HCT116 (cell line): ENCODE measurements around the gene SIN3B. TPM values are rescaled to one million over a fixed set of nuclear protein-coding genes. Genes with fewer than 3 reads are reported as not detected.

Source experiments
- ATAC-seq: fragments of 200-7000 bp; cut with Tn5 transposase; 2 replicates; pipeline ENCODE4 v1.9.1; 2020; ENCODE audit warnings: mild to moderate bottlenecking, moderate library complexity
- BruUV-seq: library from RNA; stranded (reverse); fragments of 400-500 nt; replicated peaks from 2 replicates; lab custom pipeline; 2021; lab: Mats Ljungman, UMichigan
- CTCF ChIA-PET: fragments of 300-600 bp; sonication (Branson Sonifier 250); formaldehyde crosslinking; loops from one replicate; lab custom pipeline; 2021; ENCODE audit warnings: antibody characterized with exemption; lab: Charles Lee
- POLR2A ChIA-PET: fragments of 300-600, 350-600 bp; sonication (Branson Sonifier 250); formaldehyde crosslinking; loops from one replicate; lab custom pipeline; 2021; ENCODE audit warnings: antibody characterized with exemption; lab: Charles Lee
- RAD21 ChIA-PET, 2 experiments: fragments of 300-600 bp; sonication (Branson Sonifier 250); formaldehyde crosslinking; loops; one replicate each; lab custom pipeline; 2023; ENCODE audit warnings: low total read pairs in 2 of 2; ENCODE audit not compliant: uncharacterized antibody in 2 of 2, unreplicated experiment in 2 of 2, low non-redundant PET in 1 of 2; lab: Charles Lee
- DNase-seq: peaks from one replicate; pipeline ENCODE4 v3.0.0-alpha.2; 2010; ENCODE audit warnings: low read depth, low spot score
- H2AFZ ChIP-seq: fragments of 200-600 bp; shearing (Covaris generic), sonication (generic); 2 replicates; pipeline ENCODE4 v1.6.1; 2017; ENCODE audit warnings: low read depth, mixed run types, mixed read lengths, antibody characterized with exemption, low read length; ENCODE audit not compliant: poor library complexity, severe bottlenecking
- H3K27ac ChIP-seq: 2 replicates; pipeline ENCODE4 v1.5.1; 2012; ENCODE audit warnings: low read depth, low read length
- H3K27me3 ChIP-seq: fragments of 200-600 bp; sonication (generic); 2 replicates; pipeline ENCODE4 v1.6.1; 2016; ENCODE audit warnings: mixed run types, low read length, mixed read lengths; ENCODE audit not compliant: insufficient read depth
- H3K36me3 ChIP-seq, 2 experiments: fragments of 200-500 bp in 1 of 2; fragments of 200-600 bp in 1 of 2; sonication (Bioruptor generic) in 1 of 2; sonication (generic) in 1 of 2; 2 replicates each; pipeline versions ENCODE4 v1.5.1 to v1.6.1; 2014 to 2016; ENCODE audit warnings: low read length in 2 of 2, inconsistent platforms in 1 of 2, mixed read lengths in 1 of 2, mixed run types in 1 of 2; ENCODE audit not compliant: insufficient read depth in 2 of 2, control insufficient read depth in 1 of 2
- H3K4me1 ChIP-seq, 2 experiments: fragments of 200-600 bp in 1 of 2; sonication (generic) in 1 of 2; 2 replicates each; pipeline versions ENCODE4 v1.5.1 to v1.6.1; 2012 to 2017; ENCODE audit warnings: low read length in 2 of 2, inconsistent platforms in 1 of 2, mild to moderate bottlenecking in 1 of 2, mixed read lengths in 1 of 2, mixed run types in 1 of 2, moderate library complexity in 1 of 2; ENCODE audit not compliant: insufficient read depth in 2 of 2, control insufficient read depth in 1 of 2
- H3K4me2 ChIP-seq: fragments of 200-600 bp; sonication (generic); 2 replicates; pipeline ENCODE4 v1.6.1; 2017; ENCODE audit warnings: mixed run types, low read length, mixed read lengths
- H3K4me3 ChIP-seq, 2 experiments: fragments of 200-600 bp in 1 of 2; sonication (generic) in 1 of 2; replicated peaks in 1 of 2; 2 replicates each; pipeline ENCODE4 v1.5.1; 2011 to 2016; ENCODE audit warnings: low read length in 2 of 2, control low read depth in 1 of 2, low read depth in 1 of 2, mild to moderate bottlenecking in 1 of 2, mixed read lengths in 1 of 2, mixed run types in 1 of 2
- H3K79me2 ChIP-seq: fragments of 200-600 bp; sonication (generic); 2 replicates; pipeline ENCODE4 v1.6.1; 2017; ENCODE audit warnings: mild to moderate bottlenecking, mixed run types, low read length, moderate library complexity, mixed read lengths; ENCODE audit not compliant: insufficient read depth
- H3K9ac ChIP-seq: fragments of 200-600 bp; sonication (generic); 2 replicates; pipeline ENCODE4 v1.6.1; 2016; ENCODE audit warnings: low read length, mixed read lengths
- H3K9me2 ChIP-seq: fragments of 200-600 bp; sonication (generic), shearing (Covaris generic); 2 replicates; pipeline ENCODE4 v1.6.1; 2017; ENCODE audit warnings: mixed run types, mild to moderate bottlenecking, moderate library complexity; ENCODE audit not compliant: insufficient read depth
- H3K9me3 ChIP-seq, 2 experiments: fragments of 200-500 bp in 1 of 2; fragments of 200-600 bp in 1 of 2; sonication (Bioruptor generic) in 1 of 2; sonication (generic) in 1 of 2; 2 replicates each; pipeline ENCODE4 v1.6.1; 2014 to 2017; ENCODE audit warnings: low read length in 2 of 2, mixed read lengths in 2 of 2, inconsistent platforms in 1 of 2, low read depth in 1 of 2, mild to moderate bottlenecking in 1 of 2, mixed run types in 1 of 2, moderate library complexity in 1 of 2; ENCODE audit not compliant: control insufficient read depth in 1 of 2, insufficient read depth in 1 of 2
- H4K20me1 ChIP-seq: fragments of 200-600 bp; sonication (generic), shearing (Covaris generic); 2 replicates; pipeline ENCODE4 v1.6.1; 2017; ENCODE audit warnings: mixed run types, mild to moderate bottlenecking, moderate library complexity; ENCODE audit not compliant: insufficient read depth
- EGR1 ChIP-seq: IDR thresholded peaks from 2 replicates; pipeline ENCODE4 v1.6.1; 2012; ENCODE audit warnings: low read depth
- EZH2 ChIP-seq: fragments of 200-600 bp; sonication (generic); IDR thresholded peaks from 2 replicates; pipeline ENCODE4 v1.6.1; 2017; ENCODE audit warnings: antibody characterized with exemption, mixed run types
- EZH2phosphoT487 ChIP-seq: fragments of 200-600 bp; IDR thresholded peaks from 2 replicates; pipeline ENCODE4 v1.6.1; 2018; ENCODE audit warnings: antibody characterized with exemption, borderline replicate concordance
- FOSL1 ChIP-seq: IDR thresholded peaks from 2 replicates; pipeline ENCODE4 v1.6.1; 2012; ENCODE audit warnings: low read depth
- POLR2A ChIP-seq: IDR thresholded peaks from 2 replicates; pipeline ENCODE4 v1.7.0; 2011; ENCODE audit warnings: borderline replicate concordance; ENCODE audit not compliant: insufficient read depth, insufficient read length; ENCODE audit errors: extremely low read depth
- RAD21 ChIP-seq: IDR thresholded peaks from 2 replicates; pipeline ENCODE4 v1.6.1; 2012; ENCODE audit warnings: low read depth, mild to moderate bottlenecking
- SIN3A ChIP-seq: IDR thresholded peaks from 2 replicates; pipeline ENCODE4 v1.6.1; 2012; ENCODE audit warnings: low read depth
- SP1 ChIP-seq: IDR thresholded peaks from 2 replicates; pipeline ENCODE4 v1.6.1; 2012; ENCODE audit warnings: low read depth
- SRF ChIP-seq: IDR thresholded peaks from 2 replicates; pipeline ENCODE4 v1.6.1; 2012; ENCODE audit warnings: low read depth
- YY1 ChIP-seq: IDR thresholded peaks from 2 replicates; pipeline ENCODE4 v1.6.1; 2011; ENCODE audit warnings: low read length, low read depth, moderate library complexity, mild to moderate bottlenecking; ENCODE audit not compliant: insufficient replicate concordance; ENCODE audit errors: extremely low read depth
- ZFX ChIP-seq: fragments of 450-650 bp; IDR thresholded peaks from 2 replicates; pipeline ENCODE4 v1.6.1; 2017
- intact Hi-C: fragments of 100-400 bp; cut with micrococcal nuclease; formaldehyde crosslinking; loops from 2 replicates; pipeline ENCODE4 v1.10.0; 2022
- total RNA-seq: library from RNA; stranded (reverse); gene quantifications from one replicate; pipeline ENCODE4 v1.2.1, GENCODE V29; 2021; ENCODE audit not compliant: unreplicated experiment
- TF ChIP-seq, protein P1 (sequence below), 3 experiments: fragments of 200-600 bp in 1 of 3; sonication (generic) in 1 of 3; IDR thresholded peaks in 2 of 3; conservative IDR thresholded peaks in 1 of 3; 2 replicates each; pipeline ENCODE4 v1.5.1; 2012 to 2017; ENCODE audit warnings: low read depth in 2 of 3, low read length in 2 of 3, antibody characterized with exemption in 1 of 3, borderline replicate concordance in 1 of 3, control low read depth in 1 of 3, mild to moderate bottlenecking in 1 of 3, mixed read lengths in 1 of 3, mixed run types in 1 of 3, moderate library complexity in 1 of 3; ENCODE audit not compliant: insufficient read depth in 1 of 3
- TF ChIP-seq, protein P2 (sequence below): IDR thresholded peaks from 2 replicates; pipeline ENCODE4 v1.6.1; 2012
- TF ChIP-seq, protein P3 (sequence below): IDR thresholded peaks from 2 replicates; pipeline ENCODE4 v1.6.1; 2012
- TF ChIP-seq, protein P4 (sequence below): IDR thresholded peaks from 2 replicates; pipeline ENCODE4 v1.6.1; 2011; ENCODE audit warnings: mild to moderate bottlenecking, low read length, moderate library complexity; ENCODE audit not compliant: insufficient replicate concordance; ENCODE audit errors: extremely low read depth

Gene SIN3B
- total RNA-seq, 1 experiment from 2014 or later, result 59.9 TPM

DNA sequence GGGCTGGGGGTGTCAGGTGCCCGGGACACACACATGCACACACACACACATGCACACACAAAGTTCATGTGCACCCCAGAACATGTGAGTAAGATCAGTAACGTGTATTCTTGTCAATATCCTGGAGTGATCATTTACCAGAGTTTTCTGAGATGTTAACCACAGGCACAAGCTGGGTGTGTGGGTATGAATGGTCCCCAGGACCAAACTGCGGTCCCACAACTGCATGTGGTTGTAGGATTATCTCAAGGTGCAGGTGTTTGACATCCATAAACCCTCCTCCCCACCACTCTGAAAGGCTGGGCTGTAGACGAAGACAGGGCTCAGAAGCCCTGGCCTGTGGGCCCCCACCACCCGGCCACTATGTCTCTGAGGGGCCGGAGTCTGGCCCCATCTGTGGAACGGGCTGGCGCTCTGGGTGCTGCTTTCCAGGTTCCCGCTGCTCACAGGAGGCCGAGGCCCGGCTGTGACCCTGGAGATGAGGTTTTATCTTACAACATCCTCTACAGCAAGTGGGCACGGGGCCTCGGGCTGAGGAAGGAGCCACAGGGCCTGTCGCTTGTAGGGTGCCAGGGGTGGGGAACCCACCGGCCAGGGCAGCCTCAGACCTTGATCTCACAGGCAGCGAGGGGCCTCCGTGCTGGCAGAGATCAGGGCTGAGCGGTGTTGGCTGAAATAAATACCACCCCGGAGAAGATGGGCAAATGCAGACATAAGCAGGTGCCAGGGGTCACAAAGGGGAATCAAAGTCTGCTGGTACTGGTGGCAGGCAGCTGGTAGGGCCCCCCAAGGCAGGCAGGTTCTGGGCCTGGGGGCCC lies 63.9 kb downstream of the SIN3B start:
- Histone ChIP-seq H3K4me3 (no peak overlapping the region), H2AFZ (no peak overlapping the region), H3K9ac (no peak overlapping the region), H3K79me2 (no peaks in the 10 kb centered on the region), H3K9me3 (no peaks in the 10 kb centered on the region), H3K4me2 (no peak overlapping the region), H4K20me1 (no peaks in the 10 kb centered on the region), H3K27me3 (no peaks in the 10 kb centered on the region), H3K9me2 (no peaks in the 10 kb centered on the region), H3K36me3 (no peaks in the 10 kb centered on the region), H3K27ac (no peak overlapping the region), H3K4me1 (peaks cover 2 to 4% of the 10 kb centered on the region in 2 experiments; a peak in 2 of 4 replicates)
- CTCF ChIA-PET, result no interaction called here
- RAD21 ChIA-PET, result no interaction called here
- ATAC-seq (no peak), DNase-seq (no peak)
- no peak for TF ChIP-seq POLR2A
- no peak for TF ChIP-seq RAD21
- TF ChIP-seq SP1, result no peak
- TF ChIP-seq, protein P1, sequence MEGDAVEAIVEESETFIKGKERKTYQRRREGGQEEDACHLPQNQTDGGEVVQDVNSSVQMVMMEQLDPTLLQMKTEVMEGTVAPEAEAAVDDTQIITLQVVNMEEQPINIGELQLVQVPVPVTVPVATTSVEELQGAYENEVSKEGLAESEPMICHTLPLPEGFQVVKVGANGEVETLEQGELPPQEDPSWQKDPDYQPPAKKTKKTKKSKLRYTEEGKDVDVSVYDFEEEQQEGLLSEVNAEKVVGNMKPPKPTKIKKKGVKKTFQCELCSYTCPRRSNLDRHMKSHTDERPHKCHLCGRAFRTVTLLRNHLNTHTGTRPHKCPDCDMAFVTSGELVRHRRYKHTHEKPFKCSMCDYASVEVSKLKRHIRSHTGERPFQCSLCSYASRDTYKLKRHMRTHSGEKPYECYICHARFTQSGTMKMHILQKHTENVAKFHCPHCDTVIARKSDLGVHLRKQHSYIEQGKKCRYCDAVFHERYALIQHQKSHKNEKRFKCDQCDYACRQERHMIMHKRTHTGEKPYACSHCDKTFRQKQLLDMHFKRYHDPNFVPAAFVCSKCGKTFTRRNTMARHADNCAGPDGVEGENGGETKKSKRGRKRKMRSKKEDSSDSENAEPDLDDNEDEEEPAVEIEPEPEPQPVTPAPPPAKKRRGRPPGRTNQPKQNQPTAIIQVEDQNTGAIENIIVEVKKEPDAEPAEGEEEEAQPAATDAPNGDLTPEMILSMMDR (IDR thresholded peaks at IDR 0.05 in 2 of 3, conservative IDR thresholded peaks at IDR 0.05 in 1 of 3; ENCODE audit: borderline replicate concordance in 1 of 3, insufficient read depth in 1 of 3, low read depth in 2 of 3, low read length in 2 of 3), result no peak
- no peak for TF ChIP-seq SRF
- no peak for TF ChIP-seq EZH2phosphoT487
- no TSS peak for BruUV-seq
- intact Hi-C loops, result no loop called here
- POLR2A ChIA-PET, result no interaction called here

DNA sequence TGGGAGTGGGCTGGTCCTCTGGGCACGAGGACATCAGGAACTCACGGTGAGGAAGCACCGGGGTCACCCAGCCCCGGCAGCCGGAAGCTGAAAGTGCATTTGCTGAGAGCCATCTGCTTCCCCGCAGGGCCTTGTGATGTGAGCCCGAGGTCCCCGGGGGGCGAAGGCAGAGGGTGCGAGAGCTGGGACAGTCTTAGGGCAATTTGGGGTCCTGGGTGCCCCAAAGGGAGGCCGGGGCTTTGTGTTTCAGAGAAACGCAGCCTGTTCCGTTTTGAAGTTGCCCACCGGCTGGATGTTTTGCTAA lies 64.4 kb downstream of the SIN3B start:
- H3K4me3 ChIP-seq, result no peak overlapping the region
- ChIA-PET CTCF (no interaction called here), RAD21 (no interaction called here), POLR2A (no interaction called here)
- ATAC-seq, result no peak
- no peak overlapping the region for H3K27ac ChIP-seq
- no peak overlapping the region for H3K9ac ChIP-seq
- H3K79me2 ChIP-seq, result no peaks in the 10 kb centered on the region
- H3K27me3 ChIP-seq, result no peaks in the 10 kb centered on the region
- no peaks in the 10 kb centered on the region for H4K20me1 ChIP-seq
- DNase-seq, result no peak
- no peaks in the 10 kb centered on the region for H3K9me3 ChIP-seq
- no peak overlapping the region for H3K4me2 ChIP-seq
- H3K4me1 ChIP-seq, result peaks cover 2 to 4% of the 10 kb centered on the region in 2 experiments; a peak in 2 of 4 replicates
- no peaks in the 10 kb centered on the region for H3K9me2 ChIP-seq
- no peak overlapping the region for H2AFZ ChIP-seq
- intact Hi-C loops, result no loop called here
- H3K36me3 ChIP-seq, result no peaks in the 10 kb centered on the region
- BruUV-seq, result no TSS peak
- TF ChIP-seq FOSL1 (no peak), EGR1 (no peak), EZH2phosphoT487 (no peak), ZFX (no peak), POLR2A (no peak), SIN3A (no peak), YY1 (no peak), SP1 (no peak), EZH2 (no peak)
- TF ChIP-seq, protein P2, sequence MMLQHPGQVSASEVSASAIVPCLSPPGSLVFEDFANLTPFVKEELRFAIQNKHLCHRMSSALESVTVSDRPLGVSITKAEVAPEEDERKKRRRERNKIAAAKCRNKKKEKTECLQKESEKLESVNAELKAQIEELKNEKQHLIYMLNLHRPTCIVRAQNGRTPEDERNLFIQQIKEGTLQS, result no peak
- TF ChIP-seq, protein P3, sequence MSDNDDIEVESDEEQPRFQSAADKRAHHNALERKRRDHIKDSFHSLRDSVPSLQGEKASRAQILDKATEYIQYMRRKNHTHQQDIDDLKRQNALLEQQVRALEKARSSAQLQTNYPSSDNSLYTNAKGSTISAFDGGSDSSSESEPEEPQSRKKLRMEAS, result no peak
- TF ChIP-seq, protein P4, sequence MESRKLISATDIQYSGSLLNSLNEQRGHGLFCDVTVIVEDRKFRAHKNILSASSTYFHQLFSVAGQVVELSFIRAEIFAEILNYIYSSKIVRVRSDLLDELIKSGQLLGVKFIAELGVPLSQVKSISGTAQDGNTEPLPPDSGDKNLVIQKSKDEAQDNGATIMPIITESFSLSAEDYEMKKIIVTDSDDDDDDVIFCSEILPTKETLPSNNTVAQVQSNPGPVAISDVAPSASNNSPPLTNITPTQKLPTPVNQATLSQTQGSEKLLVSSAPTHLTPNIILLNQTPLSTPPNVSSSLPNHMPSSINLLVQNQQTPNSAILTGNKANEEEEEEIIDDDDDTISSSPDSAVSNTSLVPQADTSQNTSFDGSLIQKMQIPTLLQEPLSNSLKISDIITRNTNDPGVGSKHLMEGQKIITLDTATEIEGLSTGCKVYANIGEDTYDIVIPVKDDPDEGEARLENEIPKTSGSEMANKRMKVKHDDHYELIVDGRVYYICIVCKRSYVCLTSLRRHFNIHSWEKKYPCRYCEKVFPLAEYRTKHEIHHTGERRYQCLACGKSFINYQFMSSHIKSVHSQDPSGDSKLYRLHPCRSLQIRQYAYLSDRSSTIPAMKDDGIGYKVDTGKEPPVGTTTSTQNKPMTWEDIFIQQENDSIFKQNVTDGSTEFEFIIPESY, result no peak
